Esophagus (tissue), 2 donors: ENCODE measurements around the gene WIPI1. TPM values are rescaled to one million over a fixed set of nuclear protein-coding genes. Genes with fewer than 3 reads are reported as not detected.

Experiments used
- H3K27ac ChIP-seq, 2 donors: one replicate each; pipeline ENCODE4 v1.5.1; 2013; ENCODE audit warnings: low read depth in 2 of 2, mild to moderate bottlenecking in 2 of 2, inconsistent platforms in 1 of 2, low read length in 1 of 2, moderate library complexity in 1 of 2
- H3K27me3 ChIP-seq, 2 donors: one replicate each; pipeline ENCODE4 v1.6.1; 2013; ENCODE audit warnings: low read length in 2 of 2, control low read depth in 1 of 2, mild to moderate bottlenecking in 1 of 2; ENCODE audit not compliant: insufficient read depth in 2 of 2, control insufficient read depth in 1 of 2
- H3K36me3 ChIP-seq, 2 donors: one replicate each; pipeline ENCODE4 v1.6.1; 2013; ENCODE audit warnings: low read length in 1 of 2; ENCODE audit not compliant: control insufficient read depth in 2 of 2, insufficient read depth in 2 of 2
- H3K4me1 ChIP-seq, 2 donors: one replicate each; pipeline ENCODE4 v1.6.1; 2013; ENCODE audit warnings: low read length in 1 of 2; ENCODE audit not compliant: control insufficient read depth in 2 of 2, insufficient read depth in 2 of 2
- H3K4me3 ChIP-seq, 2 donors: one replicate each; pipeline ENCODE4 v1.5.1; 2013; ENCODE audit warnings: low read length in 2 of 2, mild to moderate bottlenecking in 2 of 2, low read depth in 1 of 2, moderate library complexity in 1 of 2
- H3K9me3 ChIP-seq, 2 donors: one replicate each; pipeline ENCODE4 v1.6.1; 2013; ENCODE audit warnings: mild to moderate bottlenecking in 2 of 2, low read depth in 1 of 2, low read length in 1 of 2, moderate library complexity in 1 of 2; ENCODE audit not compliant: control insufficient read depth in 2 of 2, insufficient read depth in 1 of 2
- WGBS, 2 donors: extraction: QIAGEN DNeasy Blood & Tissue Kit; methylation state at CpG; one replicate each; pipeline ENCODE4 v1.1.7; 2013; 5-methylcytosine and 5-hydroxymethylcytosine counted together
- polyA plus RNA-seq, 2 donors: library from polyadenylated mRNA; stranded (reverse); fragments of 200-250 nt; gene quantifications; one replicate each; pipeline ENCODE4 v1.2.3, GENCODE V29; 2013
- donor health status: healthy with polysubstance abuse.
- donor health status: Bipolar disorder and iron deficiency.

Gene WIPI1
- polyA plus RNA-seq, 2 donors = 10.8 to 22.4 TPM

GRCh38 chr17:68432086-68432864 is 25.0 kb downstream of the WIPI1 start:
- Histone ChIP-seq H3K9me3 (no peaks in the 10 kb centered on the region), H3K36me3 (peaks cover 12 to 20% of the 10 kb centered on the region in 2 donors)
- 92 to 94% methylated on average over 14 of the region's 14 CpGs for WGBS, 2 donors

GRCh38 chr17:68431661-68432071 is 25.6 kb downstream of the WIPI1 start:
- H3K9me3 ChIP-seq = no peaks in the 10 kb centered on the region
- no peak overlapping the region for H3K4me3 ChIP-seq
- H3K36me3 ChIP-seq = peaks cover 12 to 20% of the 10 kb centered on the region in 2 donors
- 62% methylated on average over 15 of the region's 15 CpGs for WGBS, 2 donors
- H3K27ac ChIP-seq = no peak overlapping the region
- no peaks in the 10 kb centered on the region for H3K27me3 ChIP-seq
- H3K4me1 ChIP-seq = peaks cover 0 to 3% of the 10 kb centered on the region in 2 donors

More at GRCh38 chr17:68432086-68432864, 25.0 kb downstream of the WIPI1 start:
- Histone ChIP-seq H3K4me1 (peaks cover 0 to 3% of the 10 kb centered on the region in 2 donors), H3K27me3 (no peaks in the 10 kb centered on the region), H3K4me3 (no peak overlapping the region), H3K27ac (no peak overlapping the region)

- peaks cover 12 to 20% of the 10 kb centered on the region in 2 donors for H3K36me3 ChIP-seq
- 85 to 93% methylated on average over 13 of the region's 13 CpGs for WGBS, 2 donors
- H3K4me3 ChIP-seq = no peak overlapping the region
- H3K27me3 ChIP-seq = no peaks in the 10 kb centered on the region
- H3K9me3 ChIP-seq = no peaks in the 10 kb centered on the region
- H3K4me1 ChIP-seq = peaks cover 0 to 2% of the 10 kb centered on the region in 2 donors
- no peak overlapping the region for H3K27ac ChIP-seq
These were observed 26.2 kb downstream of the WIPI1 start for GRCh38 chr17:68431045-68431608.

- Histone ChIP-seq H3K27ac (no peak overlapping the region), H3K4me1 (no peaks in the 10 kb centered on the region), H3K9me3 (no peaks in the 10 kb centered on the region), H3K36me3 (peaks cover 12 to 20% of the 10 kb centered on the region in 2 donors), H3K4me3 (no peak overlapping the region), H3K27me3 (no peaks in the 10 kb centered on the region)
- WGBS, 2 donors = 90% methylated on average over 11 of the region's 11 CpGs
These were observed 27.4 kb downstream of the WIPI1 start for GRCh38 chr17:68429881-68430280.

- Histone ChIP-seq H3K4me1 (no peaks in the 10 kb centered on the region), H3K36me3 (peaks cover 12 to 20% of the 10 kb centered on the region in 2 donors), H3K27me3 (no peaks in the 10 kb centered on the region), H3K4me3 (no peak overlapping the region), H3K27ac (no peak overlapping the region), H3K9me3 (no peaks in the 10 kb centered on the region)
- WGBS, 2 donors = 88% methylated on average over 14 of the region's 14 CpGs
These were observed 28.7 kb downstream of the WIPI1 start for GRCh38 chr17:68428498-68429172.

- 93 to 94% methylated on average over 7 of the region's 7 CpGs for WGBS, 2 donors
- Histone ChIP-seq H3K27me3 (no peaks in the 10 kb centered on the region), H3K4me1 (no peaks in the 10 kb centered on the region), H3K9me3 (no peaks in the 10 kb centered on the region), H3K4me3 (no peak overlapping the region), H3K27ac (no peak overlapping the region), H3K36me3 (peaks cover 9 to 17% of the 10 kb centered on the region in 2 donors)
These were observed 29.7 kb downstream of the WIPI1 start for GRCh38 chr17:68427575-68427974.

GRCh38 chr17:68425979-68426378 is 31.3 kb downstream of the WIPI1 start:
- Histone ChIP-seq H3K4me1 (no peaks in the 10 kb centered on the region), H3K36me3 (peaks cover 6 to 14% of the 10 kb centered on the region in 2 donors), H3K27ac (no peak overlapping the region), H3K4me3 (no peak overlapping the region), H3K27me3 (no peaks in the 10 kb centered on the region), H3K9me3 (no peaks in the 10 kb centered on the region)
- 87 to 90% methylated on average over 12 of the region's 12 CpGs for WGBS, 2 donors

- WGBS, 2 donors = 64 to 69% methylated on average over 6 of the region's 6 CpGs
- Histone ChIP-seq H3K27ac (no peak overlapping the region), H3K4me3 (no peak overlapping the region), H3K27me3 (no peaks in the 10 kb centered on the region), H3K4me1 (no peaks in the 10 kb centered on the region), H3K36me3 (peaks cover 4 to 11% of the 10 kb centered on the region in 2 donors), H3K9me3 (no peaks in the 10 kb centered on the region)
These were observed 32.4 kb downstream of the WIPI1 start for GRCh38 chr17:68424861-68425260.

GRCh38 chr17:68424203-68424602 is 33.1 kb downstream of the WIPI1 start:
- H3K36me3 ChIP-seq = peaks cover 4 to 10% of the 10 kb centered on the region in 2 donors
- no peak overlapping the region for H3K27ac ChIP-seq
- H3K4me1 ChIP-seq = no peaks in the 10 kb centered on the region
- H3K27me3 ChIP-seq = no peaks in the 10 kb centered on the region
- no peaks in the 10 kb centered on the region for H3K9me3 ChIP-seq
- WGBS, 2 donors = 85 to 87% methylated on average over 12 of the region's 12 CpGs
- H3K4me3 ChIP-seq = no peak overlapping the region
